ENCODE measurements around the gene CAPS2.

DNA sequence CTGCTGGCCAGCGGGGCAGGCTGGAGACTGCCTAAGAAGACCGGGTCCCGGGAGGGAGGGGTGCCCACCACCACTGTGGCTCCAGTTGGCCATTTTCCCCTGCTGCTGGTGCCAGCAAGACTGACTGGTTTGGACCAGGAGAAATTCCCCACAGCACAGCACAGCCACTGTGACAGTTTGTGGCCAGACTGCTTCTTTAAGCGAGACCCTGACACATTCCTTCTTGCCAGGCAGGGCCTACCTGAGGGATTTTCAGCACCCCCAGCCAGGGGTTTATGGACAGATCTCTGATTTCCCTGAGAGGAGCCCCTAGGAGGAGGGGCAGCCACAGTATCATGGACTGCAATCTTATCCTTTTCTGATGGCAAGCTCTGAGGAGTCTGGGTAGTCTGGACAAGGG is 19.8 kb upstream of the CAPS2 start:
- TF ChIP-seq, protein P1, sequence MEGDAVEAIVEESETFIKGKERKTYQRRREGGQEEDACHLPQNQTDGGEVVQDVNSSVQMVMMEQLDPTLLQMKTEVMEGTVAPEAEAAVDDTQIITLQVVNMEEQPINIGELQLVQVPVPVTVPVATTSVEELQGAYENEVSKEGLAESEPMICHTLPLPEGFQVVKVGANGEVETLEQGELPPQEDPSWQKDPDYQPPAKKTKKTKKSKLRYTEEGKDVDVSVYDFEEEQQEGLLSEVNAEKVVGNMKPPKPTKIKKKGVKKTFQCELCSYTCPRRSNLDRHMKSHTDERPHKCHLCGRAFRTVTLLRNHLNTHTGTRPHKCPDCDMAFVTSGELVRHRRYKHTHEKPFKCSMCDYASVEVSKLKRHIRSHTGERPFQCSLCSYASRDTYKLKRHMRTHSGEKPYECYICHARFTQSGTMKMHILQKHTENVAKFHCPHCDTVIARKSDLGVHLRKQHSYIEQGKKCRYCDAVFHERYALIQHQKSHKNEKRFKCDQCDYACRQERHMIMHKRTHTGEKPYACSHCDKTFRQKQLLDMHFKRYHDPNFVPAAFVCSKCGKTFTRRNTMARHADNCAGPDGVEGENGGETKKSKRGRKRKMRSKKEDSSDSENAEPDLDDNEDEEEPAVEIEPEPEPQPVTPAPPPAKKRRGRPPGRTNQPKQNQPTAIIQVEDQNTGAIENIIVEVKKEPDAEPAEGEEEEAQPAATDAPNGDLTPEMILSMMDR (IDR thresholded peaks at IDR 0.05; ENCODE audit: poor library complexity, severe bottlenecking): no peak
- TF ChIP-seq, protein P2, sequence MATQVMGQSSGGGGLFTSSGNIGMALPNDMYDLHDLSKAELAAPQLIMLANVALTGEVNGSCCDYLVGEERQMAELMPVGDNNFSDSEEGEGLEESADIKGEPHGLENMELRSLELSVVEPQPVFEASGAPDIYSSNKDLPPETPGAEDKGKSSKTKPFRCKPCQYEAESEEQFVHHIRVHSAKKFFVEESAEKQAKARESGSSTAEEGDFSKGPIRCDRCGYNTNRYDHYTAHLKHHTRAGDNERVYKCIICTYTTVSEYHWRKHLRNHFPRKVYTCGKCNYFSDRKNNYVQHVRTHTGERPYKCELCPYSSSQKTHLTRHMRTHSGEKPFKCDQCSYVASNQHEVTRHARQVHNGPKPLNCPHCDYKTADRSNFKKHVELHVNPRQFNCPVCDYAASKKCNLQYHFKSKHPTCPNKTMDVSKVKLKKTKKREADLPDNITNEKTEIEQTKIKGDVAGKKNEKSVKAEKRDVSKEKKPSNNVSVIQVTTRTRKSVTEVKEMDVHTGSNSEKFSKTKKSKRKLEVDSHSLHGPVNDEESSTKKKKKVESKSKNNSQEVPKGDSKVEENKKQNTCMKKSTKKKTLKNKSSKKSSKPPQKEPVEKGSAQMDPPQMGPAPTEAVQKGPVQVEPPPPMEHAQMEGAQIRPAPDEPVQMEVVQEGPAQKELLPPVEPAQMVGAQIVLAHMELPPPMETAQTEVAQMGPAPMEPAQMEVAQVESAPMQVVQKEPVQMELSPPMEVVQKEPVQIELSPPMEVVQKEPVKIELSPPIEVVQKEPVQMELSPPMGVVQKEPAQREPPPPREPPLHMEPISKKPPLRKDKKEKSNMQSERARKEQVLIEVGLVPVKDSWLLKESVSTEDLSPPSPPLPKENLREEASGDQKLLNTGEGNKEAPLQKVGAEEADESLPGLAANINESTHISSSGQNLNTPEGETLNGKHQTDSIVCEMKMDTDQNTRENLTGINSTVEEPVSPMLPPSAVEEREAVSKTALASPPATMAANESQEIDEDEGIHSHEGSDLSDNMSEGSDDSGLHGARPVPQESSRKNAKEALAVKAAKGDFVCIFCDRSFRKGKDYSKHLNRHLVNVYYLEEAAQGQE (IDR thresholded peaks at IDR 0.05; ENCODE audit: borderline replicate concordance): no peak
- TF ChIP-seq EZH2 (IDR thresholded peaks at IDR 0.05; ENCODE audit: borderline replicate concordance, insufficient read depth, low read length, poor library complexity, severe bottlenecking): no peak
- no peak for TF ChIP-seq POLR2AphosphoS5 (IDR thresholded peaks at IDR 0.05)
- TF ChIP-seq SMC3 (conservative IDR thresholded peaks at IDR 0.05; ENCODE audit: poor library complexity): no peak
- no peak for TF ChIP-seq EP300 (conservative IDR thresholded peaks at IDR 0.05; ENCODE audit: poor library complexity, severe bottlenecking)
- TF ChIP-seq RAD21 (conservative IDR thresholded peaks at IDR 0.05): no peak
- TF ChIP-seq TAF1 (IDR thresholded peaks at IDR 0.05; ENCODE audit: low read depth): no peak

All from neural cell (in vitro differentiated cells).